ES-I3 (cell line): Measurements from ENCODE around the gene LRRC47.

Source experiments
- H3K36me3 ChIP-seq: 2 replicates; pipeline ENCODE4 v1.6.1; 2013; ENCODE audit warnings: mild to moderate bottlenecking, low read length, control low read depth, moderate library complexity; ENCODE audit not compliant: insufficient read depth
- H3K4me1 ChIP-seq: 2 replicates; pipeline ENCODE4 v1.6.1; 2013; ENCODE audit warnings: mild to moderate bottlenecking, control low read depth, low read length; ENCODE audit not compliant: insufficient read depth
- H3K9ac ChIP-seq: 2 replicates; pipeline ENCODE4 v1.6.1; 2013; ENCODE audit warnings: low read depth, mild to moderate bottlenecking, low read length, moderate library complexity
- H3K9me3 ChIP-seq: 2 replicates; pipeline ENCODE4 v1.6.1; 2013; ENCODE audit warnings: mild to moderate bottlenecking, low read length, moderate library complexity; ENCODE audit not compliant: control insufficient read depth, insufficient read depth

Gene LRRC47

DNA sequence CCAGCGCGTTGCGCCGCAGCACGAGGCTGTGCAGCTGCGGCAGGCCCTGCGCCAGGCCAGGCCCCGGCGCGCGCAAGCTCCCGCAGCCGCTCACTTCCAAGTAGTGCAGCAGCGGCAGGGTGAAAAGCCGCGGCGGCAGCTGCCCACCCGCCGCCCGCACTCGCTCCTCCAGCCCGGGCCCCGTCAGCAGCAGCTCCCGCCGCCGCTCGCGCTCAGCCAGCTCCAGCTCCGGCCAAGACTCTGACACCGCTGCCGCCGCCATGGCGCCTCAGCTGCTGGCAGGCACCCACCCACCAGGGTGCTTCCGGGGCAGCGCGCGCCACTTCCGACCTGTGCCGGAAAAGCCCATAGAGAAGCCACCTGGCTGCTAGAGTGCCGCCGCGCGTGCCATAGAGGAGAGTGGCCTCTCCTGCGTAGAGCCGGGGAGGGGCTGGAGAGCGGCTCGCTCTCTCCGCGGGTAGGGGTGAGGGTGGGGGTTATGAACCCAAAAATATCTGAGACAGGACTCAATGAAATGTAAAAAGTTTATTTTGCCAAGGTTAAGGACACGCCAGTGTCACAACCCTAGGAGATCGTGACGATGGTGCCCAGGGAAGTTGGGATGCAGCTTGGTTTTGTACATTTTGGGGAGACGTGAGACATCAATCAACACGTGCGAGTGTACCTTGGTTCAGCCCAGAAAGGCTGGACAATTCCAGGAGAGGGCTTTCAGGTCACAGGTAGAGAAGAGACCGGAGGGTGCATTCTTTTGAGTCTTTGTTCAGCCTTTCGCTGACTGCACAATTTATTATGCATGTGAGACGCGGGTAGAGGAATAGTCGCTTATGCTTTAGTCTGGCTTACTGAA, at the start of gene LRRC47:
LRRC47 (minus strand) TSS at position 284 of the 847 bp plus-strand sequence; CDS start at position 262, 22 bp downstream.
- H3K9ac ChIP-seq, result peak within 1 kb of the TSS; percentile 57
- peaks cover 8% of the 10 kb centered on the region for H3K36me3 ChIP-seq
- H3K9me3 ChIP-seq, result no peaks in the 10 kb centered on the region
- peaks cover 16% of the 10 kb centered on the region for H3K4me1 ChIP-seq

GRCh38 chr1:3842912-3843311, 46.6 kb upstream of the LRRC47 start:
- Histone ChIP-seq H3K4me1 (no peaks in the 10 kb centered on the region), H3K9ac (no peak overlapping the region), H3K9me3 (no peaks in the 10 kb centered on the region), H3K36me3 (peaks cover 4% of the 10 kb centered on the region; the same call in 1 of the 2 replicates)

DNA sequence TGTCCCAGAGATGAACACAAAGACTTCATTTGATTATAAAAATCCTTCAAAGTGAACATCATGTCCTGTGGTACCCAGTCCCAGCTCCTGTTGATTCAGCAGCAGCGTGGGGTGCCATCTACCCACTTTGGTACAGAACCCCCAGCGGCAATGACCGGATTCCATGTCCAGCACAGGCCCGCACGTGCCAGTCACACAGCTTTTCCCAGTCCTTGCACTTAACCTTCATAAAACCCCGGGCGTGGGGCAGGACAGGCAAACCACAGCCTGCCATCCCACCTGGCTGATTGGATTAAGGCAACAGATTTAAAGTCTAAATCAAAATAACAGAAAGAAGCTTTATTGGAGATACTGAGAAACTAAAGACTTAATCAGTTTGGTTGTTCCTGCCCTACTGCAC, 45.2 kb upstream of the LRRC47 start:
- Histone ChIP-seq H3K4me1 (no peaks in the 10 kb centered on the region), H3K36me3 (peaks cover 9% of the 10 kb centered on the region; the same call in 1 of the 2 replicates), H3K9ac (no peak overlapping the region), H3K9me3 (peaks cover 5% of the 10 kb centered on the region; the same call in 1 of the 2 replicates)

DNA sequence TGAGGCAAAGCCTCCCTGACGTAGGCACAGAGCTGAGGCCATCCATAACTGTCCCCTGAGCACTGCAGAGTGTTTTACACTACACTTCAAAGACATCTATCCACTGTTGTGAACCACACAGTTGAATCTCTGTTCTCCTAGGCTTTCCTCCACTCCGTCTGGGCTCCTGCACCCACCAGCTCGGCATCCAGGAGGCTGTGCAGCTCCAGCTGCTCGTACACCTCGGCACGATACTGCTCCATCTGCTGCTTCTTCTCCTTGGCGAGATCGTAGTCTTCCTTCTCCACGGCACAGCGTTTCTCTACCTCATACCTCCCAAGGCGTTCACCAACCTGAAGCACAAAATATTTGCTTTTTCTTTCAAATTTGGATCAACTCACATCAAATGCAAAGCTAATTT, 42.5 kb upstream of the LRRC47 start:
- H3K4me1 ChIP-seq, result no peaks in the 10 kb centered on the region
- H3K36me3 ChIP-seq, result peaks cover 14% of the 10 kb centered on the region; the same call in 1 of the 2 replicates
- peaks cover 5% of the 10 kb centered on the region; the same call in 1 of the 2 replicates for H3K9me3 ChIP-seq
- no peak overlapping the region for H3K9ac ChIP-seq

- H3K4me1 ChIP-seq, result no peaks in the 10 kb centered on the region
- peaks cover 16% of the 10 kb centered on the region; the same call in 1 of the 2 replicates for H3K36me3 ChIP-seq
- peaks cover 5% of the 10 kb centered on the region; the same call in 1 of the 2 replicates for H3K9me3 ChIP-seq
- H3K9ac ChIP-seq, result no peak overlapping the region
These were observed 41.4 kb upstream of the LRRC47 start for GRCh38 chr1:3837685-3838084.

DNA sequence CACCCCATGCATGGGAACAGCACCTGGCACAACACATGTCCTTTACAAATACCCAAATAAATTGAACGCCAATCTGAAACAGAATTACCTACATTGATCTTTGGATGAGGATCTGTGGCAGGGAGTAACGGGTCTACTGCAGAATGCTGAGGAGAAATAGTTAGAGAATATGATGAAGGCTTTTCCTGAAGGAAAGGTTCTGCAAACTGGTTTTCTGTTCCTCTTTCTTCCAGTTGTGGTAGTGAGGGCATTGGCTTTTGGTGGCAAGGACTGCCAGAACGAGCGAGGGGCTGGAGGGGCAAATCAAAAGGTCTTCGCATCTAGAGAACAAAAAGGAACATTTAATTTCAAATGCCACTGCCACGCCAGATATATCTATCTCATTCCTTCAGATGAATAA, 40.9 kb upstream of the LRRC47 start:
- peaks cover 5% of the 10 kb centered on the region; the same call in 1 of the 2 replicates for H3K9me3 ChIP-seq
- H3K36me3 ChIP-seq, result peaks cover 16% of the 10 kb centered on the region; the same call in 1 of the 2 replicates
- no peak overlapping the region for H3K9ac ChIP-seq
- no peaks in the 10 kb centered on the region for H3K4me1 ChIP-seq

DNA sequence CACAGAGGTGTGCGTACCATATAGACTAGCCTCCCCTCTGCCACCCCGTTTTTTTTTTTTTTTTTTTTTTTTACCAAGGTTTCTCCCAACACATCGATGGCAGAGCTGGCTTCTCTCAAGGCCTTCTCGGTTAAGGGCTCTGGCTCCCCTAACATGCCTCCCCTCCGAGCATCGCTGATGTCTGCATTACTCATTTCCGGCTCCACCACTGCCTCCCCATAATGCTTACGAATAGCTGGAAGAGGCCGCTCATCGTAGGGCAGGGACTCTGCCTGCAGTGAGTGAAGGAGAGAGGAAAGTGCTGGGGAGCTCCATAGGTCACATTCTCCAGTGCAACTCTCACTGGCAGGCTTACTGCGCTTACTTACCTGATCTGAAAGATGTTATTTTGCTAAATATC, 40.1 kb upstream of the LRRC47 start:
- Histone ChIP-seq H3K36me3 (peaks cover 16% of the 10 kb centered on the region), H3K4me1 (no peaks in the 10 kb centered on the region), H3K9ac (no peak overlapping the region), H3K9me3 (peaks cover 5% of the 10 kb centered on the region; the same call in 1 of the 2 replicates)

- Histone ChIP-seq H3K9me3 (peaks cover 5% of the 10 kb centered on the region; the same call in 1 of the 2 replicates), H3K9ac (no peak overlapping the region), H3K36me3 (peaks cover 18% of the 10 kb centered on the region), H3K4me1 (no peaks in the 10 kb centered on the region)
These were observed 38.4 kb upstream of the LRRC47 start for GRCh38 chr1:3834701-3835100.

DNA sequence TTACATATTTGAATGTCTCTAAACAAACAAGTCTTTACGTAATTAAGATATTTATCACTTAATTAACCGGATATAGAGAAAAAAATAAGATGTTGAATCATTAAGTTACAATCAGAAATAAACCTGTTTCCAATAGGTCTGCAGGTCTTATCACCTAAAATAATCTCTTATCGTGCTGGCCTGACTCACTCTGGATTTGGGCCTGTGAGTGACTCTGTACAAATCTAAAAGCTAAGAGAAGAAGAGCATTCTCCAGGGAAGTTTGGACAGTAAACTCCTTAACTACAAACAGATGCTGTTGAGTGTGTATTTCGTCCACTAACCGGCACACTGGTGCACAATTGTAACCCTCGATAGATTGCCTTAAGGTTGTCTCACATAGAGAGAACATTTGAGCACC, 35.4 kb upstream of the LRRC47 start:
- H3K9me3 ChIP-seq, result no peaks in the 10 kb centered on the region; the same call in 1 of the 2 replicates
- H3K4me1 ChIP-seq, result no peaks in the 10 kb centered on the region
- H3K36me3 ChIP-seq, result peaks cover 17% of the 10 kb centered on the region
- H3K9ac ChIP-seq, result no peak overlapping the region

- Histone ChIP-seq H3K4me1 (no peaks in the 10 kb centered on the region), H3K9ac (no peak overlapping the region), H3K36me3 (peaks cover 14% of the 10 kb centered on the region), H3K9me3 (no peaks in the 10 kb centered on the region)
These were observed 32.1 kb upstream of the LRRC47 start for GRCh38 chr1:3828391-3828790.

DNA sequence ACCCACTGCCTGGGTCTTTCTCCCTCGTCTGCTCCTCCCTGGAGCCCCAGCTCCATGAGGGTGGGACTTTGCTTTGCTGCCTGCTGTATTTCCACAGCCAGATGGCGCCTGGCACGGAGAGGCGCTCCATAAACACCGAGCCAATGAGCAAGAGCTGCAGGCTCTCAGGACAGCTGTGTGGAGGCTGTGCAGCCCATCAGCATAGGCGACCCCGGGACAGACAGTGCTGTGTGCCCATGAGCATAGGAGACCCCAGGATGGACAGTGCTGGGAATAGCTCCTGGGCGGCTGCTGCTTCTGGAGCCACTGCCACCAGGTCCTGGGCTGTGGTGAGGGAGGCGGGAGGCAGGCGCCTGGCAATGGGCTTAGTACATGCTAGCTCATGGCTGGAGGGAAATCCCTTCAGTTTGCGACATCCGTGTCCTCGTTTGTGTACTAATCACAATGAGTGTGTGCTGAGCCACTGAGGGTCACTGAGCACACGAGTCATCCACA, 31.6 kb upstream of the LRRC47 start:
- Histone ChIP-seq H3K9me3 (no peaks in the 10 kb centered on the region), H3K4me1 (no peaks in the 10 kb centered on the region), H3K36me3 (peaks cover 14% of the 10 kb centered on the region), H3K9ac (no peak overlapping the region)

DNA sequence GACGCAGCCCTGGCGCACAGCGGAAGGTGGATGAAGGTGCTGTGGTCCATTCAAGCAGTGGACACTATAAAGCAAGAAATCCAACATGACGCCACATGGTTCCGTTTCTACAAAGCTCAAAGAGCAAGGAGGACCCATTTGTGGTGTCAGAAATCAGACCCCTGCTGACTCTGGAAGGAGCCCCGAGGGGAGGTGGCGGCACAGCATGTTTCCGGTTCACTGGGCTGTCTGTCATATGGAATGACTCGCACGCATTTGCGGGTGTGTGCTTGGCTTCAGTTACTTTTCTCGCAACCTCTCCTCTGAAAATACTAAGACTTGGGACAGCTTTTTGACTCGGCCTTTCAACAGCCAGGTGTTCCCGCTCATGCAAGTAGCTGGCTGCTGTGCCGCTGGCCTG, 29.1 kb upstream of the LRRC47 start:
- Histone ChIP-seq H3K36me3 (peaks cover 14% of the 10 kb centered on the region; the same call in 1 of the 2 replicates), H3K4me1 (no peaks in the 10 kb centered on the region), H3K9me3 (no peaks in the 10 kb centered on the region), H3K9ac (no peak overlapping the region)

DNA sequence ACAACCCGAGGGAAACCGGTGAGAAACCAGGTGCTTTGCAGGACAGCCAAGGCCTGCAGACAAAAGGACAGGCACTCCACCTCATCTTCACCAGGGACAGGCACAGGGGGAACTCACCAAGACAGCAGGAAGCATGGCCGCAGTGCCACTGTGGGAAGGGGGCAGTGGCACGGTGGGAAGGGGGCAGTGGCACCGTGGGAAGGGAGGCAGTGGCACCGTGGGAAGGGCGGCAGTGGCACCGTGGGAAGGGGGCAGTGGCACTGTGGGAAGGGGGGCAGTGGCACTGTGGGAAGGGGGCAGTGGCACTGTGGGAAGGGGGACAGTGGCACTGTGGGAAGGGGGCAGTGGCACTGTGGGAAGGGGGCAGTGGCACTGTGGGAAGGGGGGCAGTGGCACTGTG, 28.4 kb upstream of the LRRC47 start:
- Histone ChIP-seq H3K9ac (no peak overlapping the region), H3K36me3 (peaks cover 12% of the 10 kb centered on the region; the same call in 1 of the 2 replicates), H3K4me1 (no peaks in the 10 kb centered on the region), H3K9me3 (no peaks in the 10 kb centered on the region)

DNA sequence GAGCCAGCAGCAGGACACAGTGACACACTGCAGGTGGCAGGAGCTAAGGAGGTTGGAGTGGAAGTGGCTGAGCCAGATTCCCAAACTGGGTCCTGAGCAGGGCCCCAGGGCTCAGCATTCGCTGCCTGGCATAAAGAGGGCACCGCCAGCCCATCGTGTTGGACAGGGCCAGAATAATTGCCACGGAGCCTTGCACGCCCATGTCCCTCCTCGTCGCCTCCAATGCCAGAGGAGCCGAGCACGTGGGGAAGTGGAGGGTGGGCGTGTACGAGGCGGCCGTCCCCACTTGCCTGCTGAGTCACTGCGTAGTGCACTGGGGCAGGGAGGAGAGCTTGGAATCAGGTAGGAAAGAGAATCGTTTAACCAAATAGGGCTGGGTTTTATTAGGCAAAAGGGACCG, 26.1 kb upstream of the LRRC47 start:
- no peaks in the 10 kb centered on the region for H3K9me3 ChIP-seq
- H3K36me3 ChIP-seq, result peaks cover 9% of the 10 kb centered on the region; the same call in 1 of the 2 replicates
- H3K9ac ChIP-seq, result no peak overlapping the region
- no peaks in the 10 kb centered on the region for H3K4me1 ChIP-seq

- Histone ChIP-seq H3K4me1 (no peaks in the 10 kb centered on the region), H3K36me3 (peaks cover 9% of the 10 kb centered on the region; the same call in 1 of the 2 replicates), H3K9me3 (no peaks in the 10 kb centered on the region), H3K9ac (no peak overlapping the region)
These were observed 25.6 kb upstream of the LRRC47 start for GRCh38 chr1:3821908-3822307.
